ENCODE results near the gene CAMTA1.

CAMTA1 gene

DNA sequence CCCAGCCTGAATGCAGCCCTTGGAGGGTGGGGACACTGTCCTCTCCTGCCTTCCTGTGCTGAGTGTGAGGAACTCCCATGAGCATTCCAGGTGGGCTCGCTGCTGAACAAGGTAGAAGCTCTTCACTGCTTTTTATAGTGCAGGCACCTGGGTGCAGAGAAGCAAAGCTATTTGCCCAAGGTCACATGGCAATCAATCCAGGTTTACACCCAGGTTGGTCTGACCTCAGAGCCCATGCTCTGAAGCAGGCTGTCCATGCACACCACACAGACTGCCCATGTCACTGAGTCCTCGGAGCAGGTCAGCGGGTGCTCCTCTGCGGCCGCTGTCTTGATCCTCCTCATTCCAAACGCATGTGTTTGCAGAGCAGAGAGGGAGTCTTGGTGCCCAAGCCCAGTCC lies 662.5 kb downstream of the CAMTA1 start:
- Histone ChIP-seq H3K4ac (ENCODE audit: low read depth, low read length) (no peak overlapping the region), H3K18ac (ENCODE audit: low read length) (no peak overlapping the region), H3K9ac (ENCODE audit: low read length) (no peak overlapping the region), H4K12ac (ENCODE audit: low read depth, low read length) (no peak overlapping the region), H3K4me3 (ENCODE audit: low read depth, low read length) (no peak overlapping the region), H3K79me2 (ENCODE audit: control insufficient read depth, insufficient read depth, low read length, poor library complexity) (no peaks in the 10 kb centered on the region), H3K9me3 (ENCODE audit: insufficient read depth, low read depth, low read length) (no peaks in the 10 kb centered on the region), H3K23ac (ENCODE audit: low read length) (no peak overlapping the region), H2AFZ (ENCODE audit: insufficient read depth, low read length, poor library complexity) (no peak overlapping the region), H2AK5ac (ENCODE audit: low read length) (no peak overlapping the region), H3K27me3 (ENCODE audit: insufficient read depth, low read length) (no peaks in the 10 kb centered on the region), H3K4me1 (ENCODE audit: control insufficient read depth in 1 of 2, insufficient read depth in 2 of 2, low read length in 2 of 2) (no peaks in the 10 kb centered on the region), H2BK120ac (ENCODE audit: insufficient read depth, low read length, poor library complexity) (no peak overlapping the region), H2BK12ac (ENCODE audit: low read length) (no peak overlapping the region), H4K8ac (ENCODE audit: low read depth, low read length) (no peak overlapping the region), H2BK5ac (ENCODE audit: low read depth, low read length, poor library complexity) (no peak overlapping the region), H4K91ac (ENCODE audit: low read depth, low read length) (no peak overlapping the region), H3K36me3 (ENCODE audit: control insufficient read depth in 1 of 2, insufficient read depth in 2 of 2, low read length in 2 of 2) (no peaks in the 10 kb centered on the region), H3K79me1 (ENCODE audit: low read length) (no peaks in the 10 kb centered on the region), H3K27ac (ENCODE audit: low read depth, low read length) (no peak overlapping the region), H3K4me2 (ENCODE audit: low read length) (no peak overlapping the region), H3K14ac (ENCODE audit: low read length) (no peak overlapping the region)
- no peak for DNase-seq
- WGBS (ENCODE audit: extremely low coverage, insufficient coverage, insufficient read length): no CpG with 5 or more reads among the region's 6 CpGs

DNA sequence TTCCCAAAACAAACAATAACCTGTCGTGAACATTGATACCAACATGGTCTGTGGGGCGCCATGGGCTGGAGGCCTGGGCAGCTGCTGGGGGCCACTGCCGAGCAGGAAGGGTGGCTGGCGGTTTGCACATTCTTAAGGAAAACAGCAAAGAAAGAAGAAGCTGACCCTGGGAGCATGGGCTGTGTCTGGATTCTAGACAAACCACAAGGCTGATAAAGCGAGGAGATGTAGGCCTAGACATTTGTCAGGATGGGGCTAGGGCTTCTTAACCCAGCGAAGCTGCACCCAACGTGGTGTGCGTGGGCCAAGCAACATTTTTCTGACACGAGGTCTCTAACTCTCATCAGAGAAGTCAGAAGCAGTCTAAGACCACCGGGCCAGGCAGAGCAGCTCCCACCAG lies 663.7 kb downstream of the CAMTA1 start:
- Histone ChIP-seq H3K27me3 (ENCODE audit: insufficient read depth, low read length) (no peaks in the 10 kb centered on the region), H3K4me1 (ENCODE audit: control insufficient read depth in 1 of 2, insufficient read depth in 2 of 2, low read length in 2 of 2) (no peaks in the 10 kb centered on the region), H3K36me3 (ENCODE audit: control insufficient read depth in 1 of 2, insufficient read depth in 2 of 2, low read length in 2 of 2) (no peaks in the 10 kb centered on the region), H3K4ac (ENCODE audit: low read depth, low read length) (no peak overlapping the region), H4K8ac (ENCODE audit: low read depth, low read length) (no peak overlapping the region), H3K4me2 (ENCODE audit: low read length) (no peak overlapping the region), H3K14ac (ENCODE audit: low read length) (no peak overlapping the region), H2AFZ (ENCODE audit: insufficient read depth, low read length, poor library complexity) (no peak overlapping the region), H2BK12ac (ENCODE audit: low read length) (no peak overlapping the region), H4K12ac (ENCODE audit: low read depth, low read length) (no peak overlapping the region), H2BK5ac (ENCODE audit: low read depth, low read length, poor library complexity) (no peak overlapping the region), H2BK120ac (ENCODE audit: insufficient read depth, low read length, poor library complexity) (no peak overlapping the region), H3K79me2 (ENCODE audit: control insufficient read depth, insufficient read depth, low read length, poor library complexity) (no peaks in the 10 kb centered on the region), H3K9ac (ENCODE audit: low read length) (no peak overlapping the region), H3K79me1 (ENCODE audit: low read length) (no peaks in the 10 kb centered on the region), H3K18ac (ENCODE audit: low read length) (no peak overlapping the region), H4K91ac (ENCODE audit: low read depth, low read length) (no peak overlapping the region), H3K23ac (ENCODE audit: low read length) (no peak overlapping the region), H3K9me3 (ENCODE audit: insufficient read depth, low read depth, low read length) (no peaks in the 10 kb centered on the region), H3K27ac (ENCODE audit: low read depth, low read length) (no peak overlapping the region), H2AK5ac (ENCODE audit: low read length) (no peak overlapping the region), H3K4me3 (ENCODE audit: low read depth, low read length) (no peak overlapping the region)
- DNase-seq: no peak
- WGBS (ENCODE audit: extremely low coverage, insufficient coverage, insufficient read length): no CpG with 5 or more reads among the region's 10 CpGs

DNA sequence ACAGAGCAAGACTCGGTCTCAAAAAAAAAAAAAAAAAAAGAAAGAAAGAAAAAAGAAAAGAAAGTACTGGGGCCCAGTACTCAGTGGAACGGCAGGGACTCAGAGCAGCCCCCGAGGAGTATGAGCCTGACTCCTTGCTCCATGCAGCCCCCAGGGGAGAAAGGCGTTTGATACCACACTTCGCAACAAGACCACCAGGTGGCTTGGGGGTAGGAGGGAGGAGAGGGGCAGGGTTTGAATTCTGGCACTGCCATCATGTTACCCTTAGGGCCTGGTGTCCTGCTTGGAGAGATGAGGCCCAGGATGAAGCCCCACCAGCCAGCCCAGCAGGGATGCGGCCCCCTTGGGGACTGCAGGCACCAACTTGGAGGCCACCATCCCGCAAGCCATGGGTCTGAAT lies 664.5 kb downstream of the CAMTA1 start:
- no peaks in the 10 kb centered on the region for H3K79me1 ChIP-seq (ENCODE audit: low read length)
- no peaks in the 10 kb centered on the region for H3K36me3 ChIP-seq (ENCODE audit: control insufficient read depth in 1 of 2, insufficient read depth in 2 of 2, low read length in 2 of 2)
- no peak overlapping the region for H3K23ac ChIP-seq (ENCODE audit: low read length)
- no peak overlapping the region for H4K91ac ChIP-seq (ENCODE audit: low read depth, low read length)
- no peak overlapping the region for H2BK5ac ChIP-seq (ENCODE audit: low read depth, low read length, poor library complexity)
- H3K4me2 ChIP-seq (ENCODE audit: low read length): no peak overlapping the region
- H3K4ac ChIP-seq (ENCODE audit: low read depth, low read length): no peak overlapping the region
- H2BK120ac ChIP-seq (ENCODE audit: insufficient read depth, low read length, poor library complexity): no peak overlapping the region
- H3K4me3 ChIP-seq (ENCODE audit: low read depth, low read length): no peak overlapping the region
- H2AK5ac ChIP-seq (ENCODE audit: low read length): no peak overlapping the region
- no peak overlapping the region for H2AFZ ChIP-seq (ENCODE audit: insufficient read depth, low read length, poor library complexity)
- H3K79me2 ChIP-seq (ENCODE audit: control insufficient read depth, insufficient read depth, low read length, poor library complexity): no peaks in the 10 kb centered on the region
- no peaks in the 10 kb centered on the region for H3K4me1 ChIP-seq (ENCODE audit: control insufficient read depth in 1 of 2, insufficient read depth in 2 of 2, low read length in 2 of 2)
- H2BK12ac ChIP-seq (ENCODE audit: low read length): no peak overlapping the region
- H4K12ac ChIP-seq (ENCODE audit: low read depth, low read length): no peak overlapping the region
- no peaks in the 10 kb centered on the region for H3K27me3 ChIP-seq (ENCODE audit: insufficient read depth, low read length)
- no peak for DNase-seq
- H3K18ac ChIP-seq (ENCODE audit: low read length): no peak overlapping the region
- no peak overlapping the region for H4K8ac ChIP-seq (ENCODE audit: low read depth, low read length)
- WGBS (ENCODE audit: extremely low coverage, insufficient coverage, insufficient read length): no CpG with 5 or more reads among the region's 7 CpGs
- no peak overlapping the region for H3K9ac ChIP-seq (ENCODE audit: low read length)
- H3K27ac ChIP-seq (ENCODE audit: low read depth, low read length): no peak overlapping the region
- no peaks in the 10 kb centered on the region for H3K9me3 ChIP-seq (ENCODE audit: insufficient read depth, low read depth, low read length)
- H3K14ac ChIP-seq (ENCODE audit: low read length): no peak overlapping the region

DNA sequence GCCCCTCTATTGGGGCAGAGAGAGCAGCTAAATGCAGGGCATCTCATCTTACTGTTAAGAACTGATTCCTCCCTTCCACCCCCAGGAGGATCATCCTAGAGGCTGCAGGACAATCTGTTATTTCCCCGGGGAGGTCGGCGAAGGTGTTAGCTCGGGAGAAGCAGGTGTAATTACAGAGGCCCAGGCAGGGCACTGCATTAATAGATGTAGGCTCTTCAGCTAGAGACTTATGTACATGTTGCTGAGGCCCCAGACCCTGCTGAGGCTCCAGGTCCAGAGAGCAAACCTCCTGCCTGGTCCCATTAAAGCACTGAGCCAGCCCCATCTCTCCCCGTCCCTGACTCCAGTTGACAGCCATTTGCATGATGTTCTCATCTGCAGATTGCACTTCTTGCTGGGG lies 665.6 kb downstream of the CAMTA1 start:
- Histone ChIP-seq H4K12ac (ENCODE audit: low read depth, low read length) (no peak overlapping the region), H2BK12ac (ENCODE audit: low read length) (no peak overlapping the region), H4K8ac (ENCODE audit: low read depth, low read length) (no peak overlapping the region), H3K27me3 (ENCODE audit: insufficient read depth, low read length) (no peaks in the 10 kb centered on the region), H3K27ac (ENCODE audit: low read depth, low read length) (no peak overlapping the region), H3K18ac (ENCODE audit: low read length) (no peak overlapping the region), H3K79me2 (ENCODE audit: control insufficient read depth, insufficient read depth, low read length, poor library complexity) (no peaks in the 10 kb centered on the region), H2BK120ac (ENCODE audit: insufficient read depth, low read length, poor library complexity) (no peak overlapping the region), H3K4ac (ENCODE audit: low read depth, low read length) (no peak overlapping the region), H2AFZ (ENCODE audit: insufficient read depth, low read length, poor library complexity) (no peak overlapping the region), H4K91ac (ENCODE audit: low read depth, low read length) (no peak overlapping the region), H3K4me1 (ENCODE audit: control insufficient read depth in 1 of 2, insufficient read depth in 2 of 2, low read length in 2 of 2) (no peaks in the 10 kb centered on the region), H3K9ac (ENCODE audit: low read length) (no peak overlapping the region), H3K36me3 (ENCODE audit: control insufficient read depth in 1 of 2, insufficient read depth in 2 of 2, low read length in 2 of 2) (no peaks in the 10 kb centered on the region), H3K14ac (ENCODE audit: low read length) (no peak overlapping the region), H2BK5ac (ENCODE audit: low read depth, low read length, poor library complexity) (no peak overlapping the region), H3K79me1 (ENCODE audit: low read length) (no peaks in the 10 kb centered on the region), H3K4me3 (ENCODE audit: low read depth, low read length) (no peak overlapping the region), H2AK5ac (ENCODE audit: low read length) (no peak overlapping the region), H3K9me3 (ENCODE audit: insufficient read depth, low read depth, low read length) (no peaks in the 10 kb centered on the region), H3K4me2 (ENCODE audit: low read length) (no peak overlapping the region), H3K23ac (ENCODE audit: low read length) (no peak overlapping the region)
- WGBS (ENCODE audit: extremely low coverage, insufficient coverage, insufficient read length): no CpG with 5 or more reads among the region's 5 CpGs
- DNase-seq: no peak
